Thoracic aorta (tissue), 2 donors: Measurements from ENCODE around the gene BCAS3. TPM values are rescaled to one million over a fixed set of nuclear protein-coding genes. Genes with fewer than 3 reads are reported as not detected.

Experiments
- ATAC-seq: fragments of 150-250 bp; one replicate; pipeline ENCODE4 v1.8.0; 2017; ENCODE audit warnings: low read depth; ENCODE audit not compliant: insufficient number of reproducible peaks, low FRiP score
- DNase-seq: peaks from one replicate; pipeline ENCODE4 v3.0.0-alpha.2; 2020; ENCODE audit warnings: low spot score
- H3K27ac ChIP-seq, 2 donors: fragments of 200-600 bp; sonication (generic); 1 replicate in 1 of 2; 2 replicates in 1 of 2; pipeline ENCODE4 v1.5.1; 2016; ENCODE audit warnings: mild to moderate bottlenecking in 2 of 2, moderate library complexity in 2 of 2
- H3K27me3 ChIP-seq: fragments of 200-600 bp; sonication (generic); replicated peaks from 2 replicates; pipeline ENCODE4 v1.6.0; 2016; ENCODE audit warnings: mild to moderate bottlenecking; ENCODE audit not compliant: insufficient read depth
- H3K36me3 ChIP-seq: fragments of 200-600 bp; sonication (generic); one replicate; pipeline ENCODE4 v1.5.1; 2016
- H3K4me1 ChIP-seq, 2 donors: fragments of 200-600 bp; sonication (generic); 1 replicate in 1 of 2; 2 replicates in 1 of 2; pipeline versions ENCODE4 v1.5.1 to v1.6.0; 2016; ENCODE audit warnings: low read depth in 2 of 2, mild to moderate bottlenecking in 1 of 2; ENCODE audit not compliant: control insufficient read depth in 1 of 2
- H3K4me3 ChIP-seq: fragments of 200-600 bp; sonication (generic); 2 replicates; pipeline ENCODE4 v1.5.1; 2016; ENCODE audit warnings: mild to moderate bottlenecking
- H3K9me3 ChIP-seq: fragments of 200-600 bp; sonication (generic); 2 replicates; pipeline ENCODE4 v1.5.1; 2016
- total RNA-seq, 2 donors: library from RNA; depleted of rRNA; stranded (reverse); fragments of >200 nt; gene quantifications; one replicate each; pipeline versions ENCODE4 v1.1.0 to v1.2.3, GENCODE V29; 2016
- TF ChIP-seq, protein P1 (sequence below): fragments of 200-600 bp; sonication (generic); IDR thresholded peaks from one replicate; pipeline ENCODE4 v1.5.1; 2019; ENCODE audit warnings: antibody characterized with exemption

BCAS3 gene
- total RNA-seq, 2 donors from 2014 or later, result 35.1 to 69.3 TPM

DNA sequence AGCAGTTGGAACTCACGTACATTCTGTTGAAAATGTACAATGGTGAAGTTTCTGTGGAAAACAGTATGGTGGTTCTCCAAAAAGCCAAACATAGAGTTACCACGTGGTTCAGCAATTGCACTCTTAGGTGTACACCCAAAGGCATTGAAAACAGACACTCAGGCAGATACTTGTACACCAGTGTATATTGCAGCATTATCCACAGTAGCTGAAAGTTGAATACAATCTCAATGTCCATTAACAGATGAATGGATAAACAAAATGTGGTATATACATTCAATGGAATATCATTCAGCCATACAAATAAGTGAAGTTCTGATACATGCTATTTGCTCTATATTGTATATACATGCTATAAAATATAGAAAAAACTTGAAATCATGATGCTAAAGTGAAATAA is 745.2 kb downstream of the BCAS3 start:
- Histone ChIP-seq H3K4me3 (no peak overlapping the region), H3K36me3 (no peaks in the 10 kb centered on the region), H3K9me3 (no peaks in the 10 kb centered on the region), H3K27ac (no peak overlapping the region), H3K27me3 (peaks cover 13% of the 10 kb centered on the region), H3K4me1 (no peaks in the 10 kb centered on the region)
- ATAC-seq (no peak), DNase-seq (no peak)
- TF ChIP-seq, protein P1, sequence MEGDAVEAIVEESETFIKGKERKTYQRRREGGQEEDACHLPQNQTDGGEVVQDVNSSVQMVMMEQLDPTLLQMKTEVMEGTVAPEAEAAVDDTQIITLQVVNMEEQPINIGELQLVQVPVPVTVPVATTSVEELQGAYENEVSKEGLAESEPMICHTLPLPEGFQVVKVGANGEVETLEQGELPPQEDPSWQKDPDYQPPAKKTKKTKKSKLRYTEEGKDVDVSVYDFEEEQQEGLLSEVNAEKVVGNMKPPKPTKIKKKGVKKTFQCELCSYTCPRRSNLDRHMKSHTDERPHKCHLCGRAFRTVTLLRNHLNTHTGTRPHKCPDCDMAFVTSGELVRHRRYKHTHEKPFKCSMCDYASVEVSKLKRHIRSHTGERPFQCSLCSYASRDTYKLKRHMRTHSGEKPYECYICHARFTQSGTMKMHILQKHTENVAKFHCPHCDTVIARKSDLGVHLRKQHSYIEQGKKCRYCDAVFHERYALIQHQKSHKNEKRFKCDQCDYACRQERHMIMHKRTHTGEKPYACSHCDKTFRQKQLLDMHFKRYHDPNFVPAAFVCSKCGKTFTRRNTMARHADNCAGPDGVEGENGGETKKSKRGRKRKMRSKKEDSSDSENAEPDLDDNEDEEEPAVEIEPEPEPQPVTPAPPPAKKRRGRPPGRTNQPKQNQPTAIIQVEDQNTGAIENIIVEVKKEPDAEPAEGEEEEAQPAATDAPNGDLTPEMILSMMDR, result no peak

DNA sequence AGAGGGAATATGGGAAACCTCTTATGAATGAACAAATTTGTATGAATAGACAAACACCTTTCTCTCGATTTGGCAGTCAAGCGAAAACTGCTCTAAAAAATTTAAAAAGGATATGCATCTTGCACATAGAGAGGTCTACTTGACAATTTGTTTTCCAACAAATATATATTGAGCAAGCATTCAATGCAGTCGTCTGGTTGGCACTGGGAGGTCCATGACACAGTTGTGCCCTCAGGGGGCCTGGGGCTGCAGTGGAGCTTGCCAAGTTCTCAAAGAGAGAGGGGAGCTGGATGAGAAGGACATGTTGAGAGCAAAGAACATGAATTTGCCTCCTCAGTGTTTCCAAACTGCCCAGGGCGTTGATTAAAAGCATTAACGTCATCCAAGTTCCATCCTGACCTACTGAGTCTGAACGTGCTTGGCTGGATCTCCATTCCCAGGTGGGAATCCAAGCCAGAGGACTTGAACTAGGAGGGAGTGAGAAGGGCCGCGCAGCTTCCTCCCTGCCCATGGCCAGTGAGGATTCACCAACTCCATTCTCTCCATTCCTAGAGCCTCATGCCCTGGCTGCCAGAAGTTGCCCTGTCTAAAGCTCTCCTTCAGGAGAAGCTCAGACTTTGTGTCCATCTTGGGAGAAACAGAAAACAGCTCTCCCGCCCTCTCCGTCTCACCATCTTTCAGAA is 746.5 kb downstream of the BCAS3 start:
- Histone ChIP-seq H3K9me3 (no peaks in the 10 kb centered on the region), H3K4me3 (no peak overlapping the region), H3K27ac (no peak overlapping the region), H3K4me1 (no peaks in the 10 kb centered on the region), H3K36me3 (no peaks in the 10 kb centered on the region), H3K27me3 (peaks cover 13% of the 10 kb centered on the region)
- DNase-seq, result no peak
- no peak for ATAC-seq
- TF ChIP-seq, protein P1, result no peak

DNA sequence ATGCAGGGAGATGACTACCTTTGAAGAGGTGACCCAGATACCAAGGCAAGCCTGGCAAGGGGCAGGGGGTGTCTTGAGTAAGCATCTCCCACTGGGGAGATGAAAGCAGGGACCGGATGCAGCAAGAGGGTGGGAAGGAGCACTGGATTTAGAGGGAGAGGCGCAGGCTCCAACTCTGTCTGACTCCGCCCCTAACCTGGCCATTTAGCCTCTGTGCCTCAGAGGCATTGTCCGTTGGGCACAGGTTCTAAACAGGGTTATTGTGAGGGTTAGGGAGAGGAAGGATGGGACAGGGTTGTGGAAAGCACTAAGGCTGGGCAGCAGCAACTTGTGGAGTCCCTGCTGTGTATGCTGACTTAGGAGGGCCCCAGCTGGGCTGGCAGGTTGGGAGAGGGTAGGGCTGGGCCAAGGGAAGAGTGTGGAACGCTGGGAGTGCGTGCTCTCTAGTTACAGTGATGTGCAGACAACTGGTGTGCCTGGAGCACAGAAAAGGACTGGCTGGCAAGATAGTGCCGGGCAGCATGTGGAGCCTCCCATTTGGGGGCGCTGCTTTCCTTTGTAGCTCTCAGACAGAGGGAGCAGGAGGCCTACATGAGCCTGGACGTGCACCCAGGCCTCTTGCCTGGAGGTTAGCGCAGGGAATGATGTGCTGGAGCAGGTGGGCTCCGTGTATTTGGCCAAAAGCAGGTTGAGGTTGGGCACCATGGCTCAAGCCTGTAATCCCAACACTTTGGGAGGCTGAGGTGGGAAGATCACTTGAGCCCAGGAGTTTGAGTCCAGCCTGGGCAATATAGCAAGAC is 748.2 kb downstream of the BCAS3 start:
- Histone ChIP-seq H3K4me1 (no peaks in the 10 kb centered on the region), H3K27ac (no peak overlapping the region), H3K4me3 (no peak overlapping the region), H3K27me3 (peaks cover 12% of the 10 kb centered on the region), H3K9me3 (no peaks in the 10 kb centered on the region), H3K36me3 (no peaks in the 10 kb centered on the region)
- TF ChIP-seq, protein P1, result no peak
- ATAC-seq (no peak), DNase-seq (no peak)

DNA sequence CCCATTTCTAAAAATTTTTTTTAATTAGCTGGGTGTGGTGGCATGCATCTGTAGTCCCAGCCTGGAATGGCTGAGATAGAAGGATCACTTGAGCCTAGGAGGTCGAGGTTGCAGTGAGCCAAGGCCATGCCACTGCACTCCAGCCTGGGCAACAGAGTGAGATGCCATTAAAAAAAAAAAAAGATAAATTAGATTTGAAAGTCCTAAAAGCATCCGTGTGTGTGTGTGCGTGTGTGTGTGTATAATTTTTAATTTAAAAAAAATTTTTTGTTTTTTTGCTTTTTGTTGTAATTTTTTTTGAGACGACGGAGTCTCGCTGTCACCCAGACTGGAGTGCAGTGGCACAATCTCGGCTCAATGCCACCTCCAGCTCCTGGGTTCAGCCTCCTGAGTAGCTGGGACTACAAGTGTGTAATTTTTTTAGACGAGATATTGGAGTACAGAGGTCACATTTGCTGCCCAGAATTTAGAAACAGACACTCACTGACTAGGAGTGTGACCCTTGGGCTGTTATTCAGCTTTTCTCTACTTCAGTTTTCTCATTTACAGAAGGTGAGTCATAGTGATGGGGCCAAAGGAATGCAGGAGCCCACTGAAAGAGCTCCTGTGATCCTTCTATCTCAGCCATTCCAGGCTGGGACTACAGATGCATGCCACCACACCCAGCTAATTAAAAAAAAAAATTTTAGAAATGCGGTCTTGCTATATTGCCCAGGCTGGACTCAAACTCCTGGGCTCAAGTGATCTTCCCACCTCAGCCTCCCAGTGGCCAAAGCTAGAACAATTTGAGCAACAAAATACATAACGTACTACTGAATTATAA is 749.0 kb downstream of the BCAS3 start:
- DNase-seq (no peak), ATAC-seq (no peak)
- Histone ChIP-seq H3K27me3 (peaks cover 6% of the 10 kb centered on the region), H3K4me3 (no peak overlapping the region), H3K9me3 (no peaks in the 10 kb centered on the region), H3K4me1 (no peaks in the 10 kb centered on the region), H3K36me3 (no peaks in the 10 kb centered on the region), H3K27ac (no peak overlapping the region)
- TF ChIP-seq, protein P1, result no peak

DNA sequence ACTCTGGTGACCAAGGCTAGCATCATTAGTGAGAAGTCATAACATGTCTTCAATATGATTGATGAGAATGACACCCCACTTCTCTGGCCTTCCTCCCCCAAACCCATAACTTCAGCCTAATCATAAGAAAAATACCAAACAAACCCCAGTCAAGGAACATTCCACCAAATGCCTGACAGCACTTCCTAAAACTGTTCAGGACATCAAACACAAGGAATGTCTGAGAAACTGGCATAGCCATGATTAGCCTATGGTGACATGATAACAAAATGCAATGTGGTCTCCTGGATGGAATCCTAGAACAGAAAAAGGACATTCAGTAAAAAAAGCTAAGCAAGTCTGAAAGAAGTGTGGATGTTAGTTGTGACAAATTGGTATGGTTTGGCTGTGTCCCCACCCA is 749.9 kb downstream of the BCAS3 start:
- no peaks in the 10 kb centered on the region for H3K4me1 ChIP-seq
- no peak overlapping the region for H3K27ac ChIP-seq
- H3K9me3 ChIP-seq, result no peaks in the 10 kb centered on the region
- TF ChIP-seq, protein P1, result no peak
- DNase-seq (no peak), ATAC-seq (no peak)
- no peak overlapping the region for H3K4me3 ChIP-seq
- H3K36me3 ChIP-seq, result no peaks in the 10 kb centered on the region
- peaks cover 6% of the 10 kb centered on the region for H3K27me3 ChIP-seq
